ENCODE measurements around the gene DDX1. TPM values are rescaled to one million over a fixed set of nuclear protein-coding genes. Genes with fewer than 3 reads are reported as not detected.

The DDX1 gene
- total and polyA plus RNA-seq, 2 experiments from 2014 or later, result 72.6 to 101 TPM

GRCh38 chr2:15563227-15564100 lies 28.2 kb upstream of the DDX1 start:
- WGBS, 2 experiments (ENCODE audit: low coverage in 1 of 2, low lambda C conversion rate in 2 of 2, missing lambda C conversion rate in 2 of 2), result 72 to 77% methylated on average over 9 of the region's 9 CpGs
- Histone ChIP-seq H3K9me3 (ENCODE audit: low read depth) (no peaks in the 10 kb centered on the region), H4K20me1 (ENCODE audit: insufficient read depth) (no peaks in the 10 kb centered on the region), H3K9me2 (ENCODE audit: insufficient read depth) (no peaks in the 10 kb centered on the region), H3K4me1 (ENCODE audit: insufficient read depth) (peaks cover 15% of the 10 kb centered on the region), H3K79me2 (ENCODE audit: insufficient read depth) (peaks cover 27% of the 10 kb centered on the region), H3K9ac (no peak overlapping the region), H3K36me3 (ENCODE audit: low read depth) (no peaks in the 10 kb centered on the region), H3K27ac (no peak overlapping the region), H3F3A (ENCODE audit: insufficient read depth) (peaks cover 13% of the 10 kb centered on the region), H3K4me3 (no peak overlapping the region), H3K4me2 (ENCODE audit: unreplicated experiment) (no peak overlapping the region), H2AFZ (no peak overlapping the region), H3K27me3 (replicated peaks; ENCODE audit: insufficient read depth) (no peaks in the 10 kb centered on the region)
- in situ Hi-C loops (cut with MboI), result no loop called here
- DNase-seq, result no peak
- TF ChIP-seq EZH2phosphoT487 (IDR thresholded peaks at IDR 0.05; ENCODE audit: insufficient read depth, low read depth), result no peak
- TF ChIP-seq EZH2 (IDR thresholded peaks at IDR 0.05; ENCODE audit: insufficient read depth, poor library complexity, severe bottlenecking), result no peak

GRCh38 chr2:15565392-15565791 lies 26.3 kb upstream of the DDX1 start:
- no peaks in the 10 kb centered on the region for H3K27me3 ChIP-seq (replicated peaks; ENCODE audit: insufficient read depth)
- H3K4me3 ChIP-seq, result no peak overlapping the region
- peaks cover 8% of the 10 kb centered on the region for H3K79me2 ChIP-seq (ENCODE audit: insufficient read depth)
- in situ Hi-C loops (cut with MboI), result no loop called here
- TF ChIP-seq EZH2phosphoT487 (IDR thresholded peaks at IDR 0.05; ENCODE audit: insufficient read depth, low read depth) (no peak), EZH2 (IDR thresholded peaks at IDR 0.05; ENCODE audit: insufficient read depth, poor library complexity, severe bottlenecking) (no peak)
- no peaks in the 10 kb centered on the region for H4K20me1 ChIP-seq (ENCODE audit: insufficient read depth)
- H3K4me2 ChIP-seq (ENCODE audit: unreplicated experiment), result no peak overlapping the region
- peaks cover 13% of the 10 kb centered on the region for H3F3A ChIP-seq (ENCODE audit: insufficient read depth)
- H3K36me3 ChIP-seq (ENCODE audit: low read depth), result no peaks in the 10 kb centered on the region
- H2AFZ ChIP-seq, result no peak overlapping the region
- peaks cover 4% of the 10 kb centered on the region for H3K4me1 ChIP-seq (ENCODE audit: insufficient read depth)
- H3K9me3 ChIP-seq (ENCODE audit: low read depth), result no peaks in the 10 kb centered on the region
- WGBS, 2 experiments (ENCODE audit: low coverage in 1 of 2, low lambda C conversion rate in 2 of 2, missing lambda C conversion rate in 2 of 2), result 64 to 68% methylated on average over 3 of the region's 3 CpGs
- DNase-seq, result no peak
- no peak overlapping the region for H3K9ac ChIP-seq
- no peaks in the 10 kb centered on the region for H3K9me2 ChIP-seq (ENCODE audit: insufficient read depth)
- no peak overlapping the region for H3K27ac ChIP-seq

GRCh38 chr2:15565994-15566671 lies 25.5 kb upstream of the DDX1 start:
- Histone ChIP-seq H3K9me2 (ENCODE audit: insufficient read depth) (no peaks in the 10 kb centered on the region), H3K4me3 (no peak overlapping the region), H3K27ac (no peak overlapping the region), H3K4me1 (ENCODE audit: insufficient read depth) (peaks cover 4% of the 10 kb centered on the region), H3K9me3 (ENCODE audit: low read depth) (no peaks in the 10 kb centered on the region), H2AFZ (no peak overlapping the region), H3K4me2 (ENCODE audit: unreplicated experiment) (no peak overlapping the region), H3K9ac (no peak overlapping the region), H3K36me3 (ENCODE audit: low read depth) (no peaks in the 10 kb centered on the region), H3F3A (ENCODE audit: insufficient read depth) (peaks cover 13% of the 10 kb centered on the region), H4K20me1 (ENCODE audit: insufficient read depth) (no peaks in the 10 kb centered on the region), H3K79me2 (ENCODE audit: insufficient read depth) (peaks cover under 1% of the 10 kb centered on the region), H3K27me3 (replicated peaks; ENCODE audit: insufficient read depth) (no peaks in the 10 kb centered on the region)
- no peak for DNase-seq
- in situ Hi-C loops (cut with MboI), result no loop called here
- TF ChIP-seq EZH2phosphoT487 (IDR thresholded peaks at IDR 0.05; ENCODE audit: insufficient read depth, low read depth), result no peak
- TF ChIP-seq EZH2 (IDR thresholded peaks at IDR 0.05; ENCODE audit: insufficient read depth, poor library complexity, severe bottlenecking), result no peak
- WGBS, 2 experiments (ENCODE audit: low coverage in 1 of 2, low lambda C conversion rate in 2 of 2, missing lambda C conversion rate in 2 of 2), result 39 to 42% methylated on average over 2 of the region's 2 CpGs

GRCh38 chr2:15566912-15567311 lies 24.8 kb upstream of the DDX1 start:
- Histone ChIP-seq H3K9me2 (ENCODE audit: insufficient read depth) (no peaks in the 10 kb centered on the region), H3K4me3 (no peak overlapping the region), H3F3A (ENCODE audit: insufficient read depth) (peaks cover 7% of the 10 kb centered on the region), H3K4me2 (ENCODE audit: unreplicated experiment) (no peak overlapping the region), H3K79me2 (ENCODE audit: insufficient read depth) (no peaks in the 10 kb centered on the region), H3K36me3 (ENCODE audit: low read depth) (no peaks in the 10 kb centered on the region), H4K20me1 (ENCODE audit: insufficient read depth) (no peaks in the 10 kb centered on the region), H3K27ac (no peak overlapping the region), H3K4me1 (ENCODE audit: insufficient read depth) (peaks cover 4% of the 10 kb centered on the region), H3K9me3 (ENCODE audit: low read depth) (no peaks in the 10 kb centered on the region), H2AFZ (no peak overlapping the region), H3K9ac (no peak overlapping the region), H3K27me3 (replicated peaks; ENCODE audit: insufficient read depth) (no peaks in the 10 kb centered on the region)
- no peak for DNase-seq
- TF ChIP-seq EZH2phosphoT487 (IDR thresholded peaks at IDR 0.05; ENCODE audit: insufficient read depth, low read depth) (no peak), EZH2 (IDR thresholded peaks at IDR 0.05; ENCODE audit: insufficient read depth, poor library complexity, severe bottlenecking) (no peak)
- WGBS, 2 experiments (ENCODE audit: low coverage in 1 of 2, low lambda C conversion rate in 2 of 2, missing lambda C conversion rate in 2 of 2), result 67 to 71% methylated on average over 6 of the region's 6 CpGs
- in situ Hi-C loops (cut with MboI), result no loop called here

All from GM23248 (cell line).